ENCODE results near the gene RXFP2.

The RXFP2 gene

DNA sequence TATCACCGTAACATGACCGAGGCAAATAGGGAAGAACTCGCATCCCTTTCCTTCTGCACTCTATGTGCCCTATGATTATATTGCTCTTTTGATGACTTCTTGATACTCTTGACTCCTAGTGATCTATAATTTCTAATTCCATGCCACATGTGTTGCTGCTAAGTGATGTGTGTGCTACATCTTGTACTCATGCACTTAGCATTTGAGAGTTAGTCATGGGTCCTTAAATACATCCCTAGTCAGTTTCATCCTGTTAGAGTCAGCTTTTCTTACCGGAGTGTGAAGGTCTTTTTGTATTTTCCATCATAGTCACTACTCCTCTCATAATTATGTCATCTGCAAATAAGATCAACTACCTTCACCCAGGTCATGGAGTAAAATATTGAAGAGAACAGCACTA is 30.2 kb downstream of the RXFP2 start:
- no peak for DNase-seq

DNA sequence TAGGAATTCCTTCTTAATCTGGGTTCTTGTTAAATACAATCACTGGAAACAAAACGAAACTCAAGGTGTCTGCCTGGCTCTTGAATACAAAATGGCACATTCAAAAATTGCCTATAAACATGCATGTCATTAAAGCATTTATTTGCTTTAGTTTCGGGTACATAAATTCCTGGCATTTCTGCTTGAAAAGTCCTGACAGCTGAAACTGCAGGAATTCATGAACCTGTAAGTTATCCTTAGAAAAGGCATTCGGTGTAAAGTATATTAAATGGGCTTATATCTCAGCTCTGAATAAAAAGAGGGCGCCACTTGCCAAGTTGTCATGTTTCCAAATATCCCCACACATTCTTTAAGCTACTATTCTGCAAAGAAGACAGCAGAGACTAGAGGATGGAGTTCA is 32.9 kb downstream of the RXFP2 start:
- DNase-seq: no peak

DNA sequence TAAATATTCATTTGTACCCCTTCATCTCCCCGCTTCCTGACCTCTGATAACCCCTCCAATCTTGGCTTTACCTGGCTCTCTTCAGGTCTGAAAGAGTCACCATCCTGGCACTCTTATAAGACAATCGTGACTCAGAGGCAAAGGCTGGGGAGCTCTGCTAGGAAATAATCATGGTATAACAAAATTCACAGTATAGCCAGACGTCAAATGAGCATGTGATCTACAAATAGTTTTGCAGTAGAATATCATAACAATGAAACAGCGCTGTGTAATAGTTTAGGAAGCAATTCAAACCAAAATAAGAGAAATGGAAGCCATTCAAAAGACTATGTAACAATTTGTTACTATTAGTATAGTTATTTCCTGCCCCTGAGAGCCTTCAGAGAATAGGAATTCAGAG is 34.2 kb downstream of the RXFP2 start:
- DNase-seq: no peak

DNA sequence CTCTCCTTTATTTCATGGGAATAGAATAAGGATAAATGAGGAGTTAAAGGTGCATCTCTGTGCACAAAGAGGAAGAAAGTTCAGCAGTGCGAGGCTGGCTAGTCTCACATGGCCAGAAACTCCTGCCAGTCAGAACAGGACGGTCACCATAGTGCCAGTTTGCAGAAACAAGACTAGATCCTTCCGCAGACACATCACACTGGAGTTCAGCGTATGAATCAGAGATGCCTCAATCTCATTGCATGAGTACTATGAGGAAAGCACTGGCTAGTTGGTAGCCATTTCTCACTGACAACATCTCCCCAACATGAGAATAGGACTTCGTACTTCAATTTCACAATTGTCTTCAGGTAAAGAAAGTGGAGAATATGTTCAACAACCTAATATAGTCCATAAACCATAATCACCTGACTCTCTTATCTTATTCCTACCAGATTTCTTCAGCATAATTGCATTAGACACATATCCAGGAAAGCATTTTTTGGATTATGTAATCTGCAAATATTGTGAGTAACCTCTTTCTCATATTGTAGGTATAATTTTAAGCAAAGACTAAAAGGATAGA is 34.9 kb downstream of the RXFP2 start:
- no peak for DNase-seq

DNA sequence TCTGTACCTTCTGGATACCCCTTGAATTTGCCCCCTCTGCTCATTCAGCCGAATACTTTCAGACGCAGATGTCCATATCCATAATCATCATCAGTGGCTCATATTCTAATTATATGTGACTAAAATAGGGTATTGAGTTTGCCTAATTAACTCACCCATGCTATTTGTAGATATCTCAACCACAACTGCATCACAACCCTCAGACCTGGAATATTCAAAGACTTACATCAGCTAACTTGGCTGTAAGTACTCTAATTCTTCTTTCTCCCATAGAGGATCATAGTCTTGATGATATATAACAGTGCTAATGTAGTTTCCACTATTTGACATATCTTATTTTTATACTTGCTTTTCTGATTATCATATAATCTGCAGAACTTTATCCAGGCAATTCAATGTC is 35.8 kb downstream of the RXFP2 start:
- no peak for DNase-seq

DNA sequence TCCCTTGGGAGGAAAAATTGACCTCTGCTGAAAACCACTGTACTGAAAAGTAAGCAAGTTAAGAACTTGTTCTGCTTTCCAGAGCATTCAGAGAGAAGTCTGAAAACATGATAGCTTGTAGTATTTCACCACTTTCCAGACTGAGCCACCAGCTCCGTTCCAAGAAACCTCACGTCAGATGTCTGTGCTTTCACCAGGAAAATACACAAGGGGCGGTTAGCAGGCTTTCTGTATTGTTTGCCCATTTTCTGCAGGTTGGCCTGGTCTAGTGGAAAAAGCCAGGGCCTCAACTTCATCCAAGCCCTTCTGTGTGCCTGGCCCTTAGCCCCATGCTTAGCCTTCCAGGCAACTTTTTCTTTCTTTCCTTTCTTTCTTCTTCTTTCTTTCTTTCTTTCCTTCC is 36.4 kb downstream of the RXFP2 start:
- DNase-seq: no peak

DNA sequence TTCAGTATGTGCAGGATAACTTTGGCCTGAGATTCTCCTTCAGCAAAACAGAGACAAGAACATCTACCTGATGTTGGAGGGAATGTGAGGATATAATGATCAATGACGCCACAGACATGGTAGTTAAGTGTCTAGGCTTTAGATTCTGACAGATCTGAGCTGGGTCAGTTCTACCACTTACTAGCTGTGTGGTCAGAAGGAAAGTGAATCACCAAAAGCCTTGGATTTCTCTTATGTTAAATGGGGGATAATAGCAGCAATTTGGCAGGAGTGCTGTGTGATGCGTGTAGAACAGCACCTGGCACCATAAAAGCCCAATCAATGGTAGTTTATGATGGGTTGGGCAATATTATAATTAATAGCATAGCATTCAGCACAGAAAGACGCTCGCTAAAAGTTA is 41.7 kb downstream of the RXFP2 start:
- DNase-seq: no peak

DNA sequence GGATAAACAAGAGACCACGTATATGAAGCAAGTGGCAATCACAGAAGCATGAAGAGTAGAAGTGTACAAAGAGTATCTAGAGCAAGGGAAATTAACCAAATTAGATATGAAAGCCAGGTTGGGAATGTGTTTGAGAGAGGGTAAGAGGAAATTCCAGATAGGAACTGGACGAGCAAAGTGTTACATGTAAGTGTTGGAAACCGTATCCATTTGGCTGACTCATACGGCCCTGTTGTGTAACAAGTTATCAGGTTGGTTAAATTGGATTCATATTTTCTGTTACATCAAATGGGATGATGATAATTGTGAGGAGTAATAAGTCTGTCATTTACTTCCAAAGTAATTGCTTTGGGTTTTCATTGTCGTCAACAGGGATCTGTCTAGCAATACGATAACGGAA is 46.7 kb downstream of the RXFP2 start:
- no peak for DNase-seq

DNA sequence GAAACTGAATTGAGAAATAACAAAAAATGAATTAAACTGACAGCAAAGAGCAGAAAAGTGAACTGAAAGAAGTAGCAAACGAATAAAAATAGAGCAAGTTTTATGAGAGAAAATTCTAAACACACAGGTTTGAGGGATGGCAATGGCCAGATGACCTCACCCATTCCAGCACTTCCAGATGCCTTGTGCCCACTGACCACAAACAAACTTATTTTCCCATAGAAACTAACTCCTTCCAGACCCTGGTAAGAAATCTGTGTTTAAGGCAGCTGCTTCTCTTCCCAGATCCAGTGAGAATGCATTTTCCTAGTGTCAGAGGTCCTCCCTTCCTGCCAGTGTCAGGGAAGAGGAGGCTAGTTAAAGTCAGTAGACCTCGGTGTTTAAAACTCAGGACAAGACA is 51.7 kb downstream of the RXFP2 start:
- DNase-seq: no peak

DNA sequence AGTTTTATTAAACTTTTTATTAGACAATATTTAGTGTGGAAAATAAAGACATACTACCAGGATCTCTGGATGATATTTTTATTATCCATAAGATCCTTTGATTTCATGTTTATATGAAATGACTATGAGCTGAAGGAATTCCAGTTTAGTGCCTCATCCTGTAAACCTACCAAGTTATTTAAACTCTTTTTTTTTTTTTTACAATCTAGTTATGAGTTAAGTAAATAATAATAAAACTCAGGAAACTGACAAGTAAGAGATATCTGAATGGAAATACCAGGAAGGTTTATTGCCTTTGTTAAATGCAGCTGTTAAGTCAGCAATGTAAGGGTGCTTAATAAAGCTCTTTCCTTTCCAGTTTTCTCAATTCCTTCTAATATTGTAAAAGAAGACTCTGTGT is 53.9 kb downstream of the RXFP2 start:
- DNase-seq: no peak

DNA sequence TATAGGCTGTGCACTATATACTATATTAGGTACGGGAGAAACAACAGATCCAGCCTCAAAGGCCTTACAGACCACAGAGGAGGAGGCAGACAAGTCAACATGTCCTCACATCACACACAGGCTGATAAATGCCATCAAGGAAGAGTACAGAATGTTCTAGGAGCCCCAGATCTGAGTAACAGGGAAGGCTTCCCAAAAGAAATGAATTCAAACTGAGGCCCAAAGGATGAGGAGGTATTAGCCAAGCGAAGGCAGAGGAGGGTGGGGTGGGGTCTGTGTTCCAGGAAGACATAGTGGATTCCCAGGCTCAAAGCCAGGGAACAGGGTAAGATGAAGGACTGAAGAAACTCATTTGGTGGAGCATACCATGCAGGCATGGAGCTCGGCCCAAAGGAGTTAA is 55.1 kb downstream of the RXFP2 start:
- no peak for DNase-seq

DNA sequence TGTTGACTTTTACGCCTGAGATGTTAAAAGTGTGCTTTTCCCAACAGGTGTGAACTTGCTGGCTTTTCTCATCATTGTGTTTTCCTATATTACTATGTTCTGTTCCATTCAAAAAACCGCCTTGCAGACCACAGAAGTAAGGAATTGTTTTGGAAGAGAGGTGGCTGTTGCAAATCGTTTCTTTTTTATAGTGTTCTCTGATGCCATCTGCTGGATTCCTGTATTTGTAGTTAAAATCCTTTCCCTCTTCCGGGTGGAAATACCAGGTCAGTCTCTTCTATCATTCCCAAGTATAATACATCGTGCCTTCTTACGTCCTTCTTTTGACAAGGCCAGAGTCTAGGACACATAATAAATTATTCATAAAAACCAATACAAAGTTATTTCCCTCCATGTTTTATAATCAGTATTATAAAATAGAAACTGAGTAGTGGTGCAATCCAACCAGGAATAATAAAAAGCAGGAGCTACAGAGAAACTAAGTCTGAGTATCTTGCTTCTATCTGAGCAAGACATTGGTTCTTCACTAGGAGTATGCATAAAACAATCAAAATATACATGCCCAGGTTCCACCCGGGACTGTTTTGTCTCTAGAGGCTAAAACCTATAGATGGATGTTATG is 57.9 kb downstream of the RXFP2 start:
- DNase-seq: no peak

DNA sequence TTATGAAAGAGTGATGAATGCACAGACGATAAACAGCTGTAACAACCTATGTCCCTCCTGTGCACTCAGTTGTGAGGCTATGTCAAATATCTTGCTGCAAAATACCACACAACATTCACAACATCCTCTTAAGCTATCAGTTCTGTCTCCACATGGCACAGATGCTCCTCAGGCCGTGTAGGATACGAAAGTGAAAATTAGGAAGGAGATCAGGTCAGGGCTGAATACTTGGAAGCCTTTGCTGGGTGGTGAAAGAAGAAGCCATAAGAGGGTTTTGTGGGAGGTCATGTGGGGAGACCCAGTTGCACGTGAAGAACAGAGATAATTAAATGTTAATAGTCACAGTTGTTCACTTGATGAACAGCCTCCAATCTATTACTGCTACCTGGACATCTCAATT is 58.9 kb downstream of the RXFP2 start:
- DNase-seq: no peak

DNA sequence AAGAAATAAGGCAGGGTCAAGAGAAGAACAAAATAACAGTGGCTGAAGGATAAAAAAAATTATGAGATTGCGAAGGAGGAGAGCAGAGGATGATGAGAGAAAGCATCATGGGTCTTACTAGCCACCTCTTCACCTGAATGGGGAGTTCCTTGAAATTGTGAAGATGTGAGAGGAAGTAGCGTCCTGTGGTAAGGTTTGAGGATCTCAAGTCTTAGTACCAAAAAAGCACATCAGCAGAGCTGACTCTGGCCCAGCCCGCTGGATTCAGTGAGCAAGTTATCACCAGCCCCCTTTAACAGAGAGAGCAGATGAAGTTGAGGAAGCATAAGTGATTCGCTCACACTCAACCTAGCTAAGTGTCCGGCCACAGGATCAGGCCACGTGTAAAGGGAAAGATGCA is 61.8 kb downstream of the RXFP2 start:
- no peak for DNase-seq

DNA sequence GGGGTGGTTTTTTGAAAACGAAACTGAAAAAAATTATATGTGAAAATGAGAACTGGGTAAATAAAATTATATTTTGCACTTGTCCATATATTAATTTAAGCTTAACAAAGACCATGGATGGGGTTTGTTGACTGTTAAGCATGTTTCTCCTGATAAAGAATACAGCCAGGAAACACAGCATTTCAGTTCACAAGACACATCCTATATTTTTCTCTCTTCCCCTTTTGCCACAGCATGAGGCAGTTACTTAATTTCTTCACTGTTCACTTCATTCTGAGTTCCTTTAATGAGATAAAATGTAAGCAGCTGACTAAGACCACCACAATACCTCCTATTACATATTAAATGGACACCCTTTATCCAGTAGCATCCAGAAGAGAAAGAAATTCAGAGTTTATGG is 64.0 kb downstream of the RXFP2 start:
- no peak for DNase-seq

DNA sequence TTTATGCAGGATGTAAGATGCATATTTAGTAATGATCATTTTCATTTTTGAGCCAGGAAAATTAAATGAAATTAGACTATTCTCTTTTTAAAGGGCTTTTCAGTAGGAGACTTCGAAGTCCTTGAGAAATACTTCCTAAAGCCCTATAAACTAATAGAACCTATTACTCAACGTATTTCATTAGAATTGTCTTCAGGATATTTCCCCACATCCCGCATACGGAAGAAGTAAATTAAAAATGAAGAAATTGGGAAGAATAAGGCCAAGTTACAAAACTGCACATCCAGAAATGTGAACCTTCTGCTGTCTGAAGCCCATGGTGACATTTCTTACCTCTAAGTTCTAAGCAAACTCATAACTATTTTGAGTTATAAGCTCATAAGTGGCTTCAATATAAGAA is 66.5 kb downstream of the RXFP2 start:
- no peak for DNase-seq

DNA sequence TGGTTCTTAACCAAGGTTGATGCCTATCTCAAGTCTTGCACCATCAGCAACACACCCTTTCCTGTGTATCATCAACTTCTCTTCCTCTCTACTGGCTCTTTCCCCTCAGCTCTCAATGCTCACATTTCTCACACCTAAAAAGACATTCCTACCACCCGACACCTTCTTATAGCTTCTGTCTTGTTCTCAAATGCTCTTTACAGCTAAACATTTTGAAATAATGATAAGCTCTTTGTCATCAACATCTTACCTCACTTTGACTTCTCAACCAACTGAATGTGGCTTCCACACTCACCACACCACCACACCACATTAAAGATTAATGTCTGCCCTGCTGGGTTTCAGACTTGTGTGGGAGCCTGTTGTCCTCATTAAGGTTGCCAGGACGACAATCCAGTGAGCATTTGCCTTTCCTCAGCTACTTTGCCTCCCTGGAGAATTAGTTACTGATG is 67.8 kb downstream of the RXFP2 start:
- no peak for DNase-seq

DNA sequence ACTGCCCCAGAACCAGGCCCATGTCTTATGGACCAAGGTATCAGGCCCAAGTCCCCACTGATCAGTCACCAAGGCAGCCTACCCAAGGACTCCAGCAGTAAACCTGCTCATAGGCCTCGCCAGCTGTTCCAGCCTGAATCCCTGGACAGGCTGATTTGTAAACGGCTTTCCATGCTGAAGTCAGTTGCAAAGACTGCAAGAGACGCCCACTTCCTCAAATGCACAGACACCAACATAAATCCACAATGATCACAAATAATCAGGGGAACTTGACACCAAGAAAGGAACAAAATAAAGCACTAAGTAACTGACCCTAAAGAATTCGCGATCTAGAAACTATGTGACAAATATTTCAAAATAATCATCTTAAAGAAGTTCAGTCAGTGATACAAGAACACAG is 75.2 kb downstream of the RXFP2 start:
- no peak for DNase-seq

DNA sequence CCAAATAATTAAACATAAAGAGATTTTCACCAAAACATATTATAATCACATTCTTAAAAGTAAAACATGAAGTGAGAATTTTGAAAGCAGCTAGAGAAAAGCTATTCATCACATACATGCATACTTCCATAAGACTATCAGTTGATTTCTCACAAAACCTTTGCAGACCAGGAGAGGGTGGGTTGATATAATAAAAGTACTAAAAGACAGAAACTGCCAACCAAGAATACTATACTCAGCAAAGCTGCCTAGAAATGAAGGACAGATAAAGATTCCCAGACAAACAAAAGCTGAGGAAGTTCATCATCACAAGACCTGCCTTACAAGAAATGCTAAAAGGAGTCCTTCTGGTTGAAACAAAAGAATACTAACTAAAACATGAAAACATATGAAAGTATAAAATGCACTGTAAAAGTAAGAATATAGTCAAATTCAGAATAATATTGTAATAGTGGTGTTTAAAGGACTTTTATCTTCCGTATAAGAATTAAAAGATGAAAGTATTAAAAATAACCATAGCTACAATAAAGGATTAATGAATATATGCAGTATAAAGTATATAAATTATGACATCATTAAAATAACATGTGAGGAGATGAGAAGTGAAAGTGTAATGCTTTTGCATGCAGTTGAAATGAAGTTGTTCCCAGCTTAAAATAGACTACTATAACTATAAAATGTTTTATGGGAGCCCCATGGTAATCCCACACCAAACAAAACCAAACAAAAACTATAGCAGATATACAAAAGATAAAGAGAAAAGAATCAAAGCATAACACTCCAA is 76.2 kb downstream of the RXFP2 start:
- DNase-seq: no peak

DNA sequence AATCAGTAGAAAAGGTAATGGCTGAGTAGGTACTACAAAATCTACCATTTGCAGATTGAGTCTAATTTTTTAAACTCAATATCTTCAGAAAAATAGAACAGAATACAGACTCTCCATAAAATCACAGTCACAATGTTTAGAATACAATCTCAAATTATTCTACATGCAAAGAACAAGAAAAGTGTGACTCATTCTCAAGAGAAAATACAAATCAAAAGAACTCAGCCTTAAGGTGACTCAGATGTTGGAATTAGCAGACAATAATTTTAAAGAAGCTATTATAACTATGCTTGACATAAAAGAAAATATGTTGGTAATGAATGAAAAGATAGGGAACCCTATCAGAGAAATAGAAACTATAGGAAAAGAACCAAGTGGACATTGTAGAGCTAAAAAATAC is 78.9 kb downstream of the RXFP2 start:
- no peak for DNase-seq

DNA sequence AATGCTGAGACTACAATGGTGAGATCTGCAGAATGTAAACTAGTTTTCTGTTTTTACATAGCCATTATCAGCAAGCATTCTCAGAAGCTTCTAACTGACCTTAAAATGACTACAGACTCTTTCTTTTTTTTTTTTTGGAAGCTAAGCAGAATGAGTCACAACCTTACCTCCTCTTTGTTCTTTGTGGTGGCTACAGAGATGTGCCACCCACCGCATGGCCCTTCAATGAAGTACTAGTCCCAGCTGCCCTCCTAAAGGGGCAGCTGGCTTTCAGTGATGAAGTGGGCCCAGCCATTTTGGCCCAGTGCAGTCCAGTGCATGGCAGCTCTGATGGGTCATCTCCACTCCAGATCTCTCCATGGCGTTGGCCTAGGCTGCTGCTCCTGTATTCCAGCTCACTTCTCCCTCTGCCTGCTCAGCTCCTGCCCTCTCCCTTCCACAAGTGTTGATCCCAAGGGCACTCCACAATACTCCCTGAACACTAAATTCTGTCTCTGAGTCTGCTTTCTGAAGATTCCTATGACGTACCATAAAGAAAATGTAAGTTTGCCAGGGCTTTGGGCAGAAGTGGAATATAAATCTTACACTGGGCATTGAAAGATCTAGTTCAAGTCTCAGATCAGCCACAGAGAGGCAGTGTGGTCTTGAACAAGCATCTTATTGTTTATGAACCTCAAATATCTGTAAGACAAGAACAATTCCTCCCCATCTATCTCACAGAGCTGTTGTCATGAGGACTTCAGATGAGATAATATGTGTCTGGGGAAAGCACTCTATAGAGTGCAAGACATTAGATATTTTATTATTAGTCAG is 85.6 kb downstream of the RXFP2 start:
- DNase-seq: no peak

DNA sequence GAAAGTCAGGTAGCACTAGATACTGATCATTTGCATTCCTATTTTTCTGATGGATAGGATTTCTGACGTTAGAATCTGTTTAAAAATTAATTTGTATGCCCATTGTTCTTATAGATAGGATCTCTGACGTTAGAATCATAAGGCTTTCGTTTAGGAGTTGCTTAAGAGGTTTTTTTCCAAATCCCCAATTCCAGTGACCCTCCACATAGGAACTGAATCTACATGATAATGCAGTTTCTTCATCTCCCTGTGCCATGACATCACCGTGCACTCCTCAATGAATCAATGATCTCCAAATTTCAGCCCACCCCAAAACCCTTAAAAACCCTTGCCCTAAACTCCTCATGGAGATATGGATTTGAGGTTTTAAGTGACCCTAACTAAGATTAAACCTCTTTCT is 87.2 kb downstream of the RXFP2 start:
- DNase-seq: no peak

DNA sequence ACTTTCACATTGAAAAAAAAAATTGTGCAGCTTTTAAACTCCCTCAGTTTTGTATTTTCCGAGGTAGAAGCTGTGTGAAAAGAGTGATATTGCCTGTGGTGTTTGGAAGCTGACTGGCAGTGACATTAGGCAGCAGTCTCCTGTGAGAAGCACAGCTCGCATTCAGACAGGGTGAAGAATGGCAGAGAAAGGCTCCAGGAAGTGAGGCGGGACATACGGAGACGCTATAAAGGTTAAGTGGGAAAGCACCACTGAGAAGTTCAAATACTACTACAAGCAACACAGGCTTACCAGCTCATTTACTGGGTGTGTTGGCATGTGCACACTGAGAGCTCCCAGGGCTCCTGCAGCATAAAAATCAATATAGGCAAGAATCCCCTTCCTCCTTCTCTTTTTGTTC is 88.4 kb downstream of the RXFP2 start:
- no peak for DNase-seq

DNA sequence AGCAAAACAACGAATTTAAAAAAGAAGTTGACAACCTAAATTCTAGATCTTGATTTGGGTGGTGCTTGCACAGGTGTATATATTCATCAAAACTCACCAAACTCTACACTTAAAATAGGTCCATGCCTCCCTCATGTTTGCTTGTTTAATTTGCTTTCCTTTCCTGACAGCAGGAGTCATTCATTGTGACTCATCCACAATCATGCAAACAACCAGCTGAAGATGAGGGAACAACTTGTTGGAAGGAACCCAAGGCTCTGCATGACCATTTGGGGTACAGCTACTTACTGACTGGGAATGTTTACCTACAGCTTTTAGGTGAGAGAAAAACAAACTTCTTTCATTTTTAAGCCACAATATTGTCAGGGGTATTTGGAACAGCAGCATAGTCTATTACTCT is 96.6 kb downstream of the RXFP2 start:
- no peak for DNase-seq

All from NCI-H510A (cell line).